Measurements from ENCODE around the gene STK38.

DNA sequence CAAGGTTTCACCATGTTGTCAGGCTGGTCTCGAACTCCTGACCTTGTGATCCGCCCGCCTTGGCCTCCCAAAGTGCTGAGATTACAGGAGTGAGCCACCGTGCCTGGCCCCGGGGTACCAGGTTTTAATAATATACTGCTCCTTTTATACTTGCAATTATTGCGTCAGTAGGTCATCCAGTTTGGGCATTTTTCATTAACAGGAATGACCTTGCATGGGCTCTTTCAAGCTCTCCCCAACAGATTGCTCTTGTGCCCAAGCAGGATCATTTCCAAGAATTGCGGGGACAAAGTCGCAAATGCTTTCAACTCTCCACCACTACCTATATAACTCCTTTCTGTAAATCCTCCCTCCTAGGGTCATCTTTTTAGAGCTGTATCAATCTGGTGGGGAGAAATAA lies 23.8 kb downstream of the STK38 start:
- TF ChIP-seq, protein P1, sequence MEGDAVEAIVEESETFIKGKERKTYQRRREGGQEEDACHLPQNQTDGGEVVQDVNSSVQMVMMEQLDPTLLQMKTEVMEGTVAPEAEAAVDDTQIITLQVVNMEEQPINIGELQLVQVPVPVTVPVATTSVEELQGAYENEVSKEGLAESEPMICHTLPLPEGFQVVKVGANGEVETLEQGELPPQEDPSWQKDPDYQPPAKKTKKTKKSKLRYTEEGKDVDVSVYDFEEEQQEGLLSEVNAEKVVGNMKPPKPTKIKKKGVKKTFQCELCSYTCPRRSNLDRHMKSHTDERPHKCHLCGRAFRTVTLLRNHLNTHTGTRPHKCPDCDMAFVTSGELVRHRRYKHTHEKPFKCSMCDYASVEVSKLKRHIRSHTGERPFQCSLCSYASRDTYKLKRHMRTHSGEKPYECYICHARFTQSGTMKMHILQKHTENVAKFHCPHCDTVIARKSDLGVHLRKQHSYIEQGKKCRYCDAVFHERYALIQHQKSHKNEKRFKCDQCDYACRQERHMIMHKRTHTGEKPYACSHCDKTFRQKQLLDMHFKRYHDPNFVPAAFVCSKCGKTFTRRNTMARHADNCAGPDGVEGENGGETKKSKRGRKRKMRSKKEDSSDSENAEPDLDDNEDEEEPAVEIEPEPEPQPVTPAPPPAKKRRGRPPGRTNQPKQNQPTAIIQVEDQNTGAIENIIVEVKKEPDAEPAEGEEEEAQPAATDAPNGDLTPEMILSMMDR (IDR thresholded peaks at IDR 0.05) = no peak
- TF ChIP-seq POLR2A (IDR thresholded peaks at IDR 0.05; ENCODE audit: low read depth) = no peak
- no peak for TF ChIP-seq POLR2AphosphoS5 (IDR thresholded peaks at IDR 0.05)
- TF ChIP-seq EP300 (IDR thresholded peaks at IDR 0.05) = no peak

Data from esophagus muscularis mucosa (tissue), 4 donors.